HG02852 (cell line): Measurements from ENCODE around the gene ALOX12B.

Experiments used
- ATAC-seq: cut with Tn5 transposase; IDR thresholded peaks from one replicate; pipeline ENCODE4 v1.9.1; 2021; ENCODE audit warnings: mild to moderate bottlenecking, moderate library complexity; ENCODE audit not compliant: unreplicated experiment

ALOX12B gene

GRCh38 chr17:8087075-8087951, at the start of gene ALOX12B:
ALOX12B (minus strand) TSS chr17:8087716; CDS start chr17:8087442, 274 bp downstream.
- ATAC-seq, result no peak

- no peak for ATAC-seq
Observed at GRCh38 chr17:8133941-8134340, 46.4 kb upstream of the ALOX12B start.

- ATAC-seq, result no peak
Observed at GRCh38 chr17:8133399-8133798, 45.9 kb upstream of the ALOX12B start.

- ATAC-seq, result no peak
Observed at GRCh38 chr17:8131844-8132441, 44.4 kb upstream of the ALOX12B start.

- no peak for ATAC-seq
Observed at GRCh38 chr17:8128125-8128784, 40.7 kb upstream of the ALOX12B start.

- peak; percentile 37 for ATAC-seq
Observed at GRCh38 chr17:8126491-8127066, 39.1 kb upstream of the ALOX12B start.

GRCh38 chr17:8125947-8126490, 38.5 kb upstream of the ALOX12B start:
- ATAC-seq, result peak; percentile 3

GRCh38 chr17:8125154-8125946, 37.8 kb upstream of the ALOX12B start:
- no peak for ATAC-seq

- ATAC-seq, result no peak
Observed at GRCh38 chr17:8124350-8125153, 37.0 kb upstream of the ALOX12B start.

- ATAC-seq, result no peak
Observed at GRCh38 chr17:8123695-8124349, 36.3 kb upstream of the ALOX12B start, which contains the start of gene HES7. HES7 (minus strand) TSS chr17:8124106; CDS start chr17:8124084, 22 bp downstream.

GRCh38 chr17:8122924-8123694, 35.6 kb upstream of the ALOX12B start:
- no peak for ATAC-seq

GRCh38 chr17:8122422-8122923, 35.0 kb upstream of the ALOX12B start:
- no peak for ATAC-seq

- no peak for ATAC-seq
Observed at GRCh38 chr17:8121681-8122421, 34.3 kb upstream of the ALOX12B start.

GRCh38 chr17:8121407-8121680, 33.8 kb upstream of the ALOX12B start:
- ATAC-seq, result no peak

- ATAC-seq, result no peak
Observed at GRCh38 chr17:8120520-8121406, 33.2 kb upstream of the ALOX12B start.
